AG04449 (cell line): ENCODE measurements around the gene DOCK4.
"Not testable (repeated sequence)": the region's sequence is repeated elsewhere in the genome, so short reads cannot be mapped to it uniquely, and the experiment has no call there.

Experiments
- CTCF ChIA-PET: fragments of 350-600 bp; formaldehyde crosslinking; extraction: SDS; loops from one replicate; lab custom pipeline; 2021; ENCODE audit warnings: antibody characterized with exemption; lab: Yijun Ruan, JAX
- POLR2A ChIA-PET: fragments of 400-600, 350-600 bp; formaldehyde crosslinking; extraction: SDS; loops from one replicate; lab custom pipeline; 2020; ENCODE audit warnings: antibody characterized with exemption, inconsistent platforms; lab: Yijun Ruan, JAX
- DNase-seq: peaks from one replicate; pipeline ENCODE4 v3.0.0-alpha.2; 2010; ENCODE audit warnings: low read depth, low spot score
- H3K4me3 ChIP-seq: 2 replicates; pipeline ENCODE4 v1.5.1; 2011; ENCODE audit warnings: low read depth, mild to moderate bottlenecking, control low read depth, low read length
- TF ChIP-seq, protein P1 (sequence below): IDR thresholded peaks from one replicate; pipeline ENCODE4 v1.5.1; 2011; ENCODE audit warnings: mild to moderate bottlenecking, moderate library complexity, low read length, control low read depth, inconsistent platforms; ENCODE audit not compliant: insufficient read depth; ENCODE audit errors: missing control alignments

Gene DOCK4

DNA sequence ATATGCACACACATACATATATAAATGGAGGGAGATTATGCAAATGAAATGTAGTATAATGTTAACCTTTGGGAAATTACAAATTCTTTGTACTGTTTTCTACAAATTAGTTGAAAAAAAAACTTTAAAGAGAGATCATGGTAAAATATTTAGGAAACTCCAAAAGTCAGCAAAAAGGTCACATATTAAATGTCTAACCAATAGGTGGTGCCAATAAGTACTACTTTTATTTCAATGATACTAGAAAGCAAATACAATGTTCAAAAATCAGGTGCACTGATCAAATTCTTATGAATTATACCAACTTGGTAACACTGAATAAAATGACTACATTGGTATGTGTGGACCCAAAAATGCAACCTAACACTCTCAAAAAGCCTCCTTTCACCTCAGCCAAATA lies 276.9 kb downstream of the DOCK4 start:
- POLR2A ChIA-PET: no interaction called here
- CTCF ChIA-PET: no interaction called here

DNA sequence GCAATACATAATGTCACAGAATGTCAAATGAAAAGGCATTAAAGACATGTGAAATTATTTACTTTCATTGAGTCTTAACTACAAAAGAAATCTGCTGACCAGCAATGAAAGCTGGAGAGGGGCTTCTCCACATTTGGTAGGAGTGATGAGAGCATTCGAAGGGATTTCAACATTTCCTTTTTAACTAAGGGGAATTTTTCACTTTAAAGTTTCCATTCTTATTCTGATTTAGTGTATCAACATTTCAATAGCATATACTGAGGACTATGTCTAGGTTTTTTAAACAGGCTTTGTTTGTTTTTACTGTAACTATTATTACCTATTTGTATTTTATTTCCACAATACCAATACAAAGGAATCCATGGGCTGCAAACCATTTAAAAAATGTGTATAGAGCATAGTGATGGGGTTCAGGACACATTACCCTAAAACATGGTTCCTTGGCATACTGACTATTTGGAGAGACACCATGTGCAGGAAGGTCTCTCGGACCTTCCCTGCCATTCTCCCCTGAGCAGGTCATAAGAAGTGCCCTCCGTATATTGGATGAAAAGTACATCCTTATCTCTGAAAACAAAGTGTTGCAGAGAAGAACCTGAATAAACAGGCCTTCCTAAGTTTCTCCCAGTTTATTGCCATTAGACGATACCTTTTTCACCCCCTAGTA lies 278.7 kb downstream of the DOCK4 start:
- POLR2A ChIA-PET: no interaction called here
- TF ChIP-seq, protein P1, sequence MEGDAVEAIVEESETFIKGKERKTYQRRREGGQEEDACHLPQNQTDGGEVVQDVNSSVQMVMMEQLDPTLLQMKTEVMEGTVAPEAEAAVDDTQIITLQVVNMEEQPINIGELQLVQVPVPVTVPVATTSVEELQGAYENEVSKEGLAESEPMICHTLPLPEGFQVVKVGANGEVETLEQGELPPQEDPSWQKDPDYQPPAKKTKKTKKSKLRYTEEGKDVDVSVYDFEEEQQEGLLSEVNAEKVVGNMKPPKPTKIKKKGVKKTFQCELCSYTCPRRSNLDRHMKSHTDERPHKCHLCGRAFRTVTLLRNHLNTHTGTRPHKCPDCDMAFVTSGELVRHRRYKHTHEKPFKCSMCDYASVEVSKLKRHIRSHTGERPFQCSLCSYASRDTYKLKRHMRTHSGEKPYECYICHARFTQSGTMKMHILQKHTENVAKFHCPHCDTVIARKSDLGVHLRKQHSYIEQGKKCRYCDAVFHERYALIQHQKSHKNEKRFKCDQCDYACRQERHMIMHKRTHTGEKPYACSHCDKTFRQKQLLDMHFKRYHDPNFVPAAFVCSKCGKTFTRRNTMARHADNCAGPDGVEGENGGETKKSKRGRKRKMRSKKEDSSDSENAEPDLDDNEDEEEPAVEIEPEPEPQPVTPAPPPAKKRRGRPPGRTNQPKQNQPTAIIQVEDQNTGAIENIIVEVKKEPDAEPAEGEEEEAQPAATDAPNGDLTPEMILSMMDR: no peak
- H3K4me3 ChIP-seq: no peak overlapping the region
- CTCF ChIA-PET: no interaction called here
- DNase-seq: no peak

More for the DNA sequence above, 276.9 kb downstream of the DOCK4 start:
- no peak overlapping the region for H3K4me3 ChIP-seq
- no peak for DNase-seq
- TF ChIP-seq, protein P1: no peak

DNA sequence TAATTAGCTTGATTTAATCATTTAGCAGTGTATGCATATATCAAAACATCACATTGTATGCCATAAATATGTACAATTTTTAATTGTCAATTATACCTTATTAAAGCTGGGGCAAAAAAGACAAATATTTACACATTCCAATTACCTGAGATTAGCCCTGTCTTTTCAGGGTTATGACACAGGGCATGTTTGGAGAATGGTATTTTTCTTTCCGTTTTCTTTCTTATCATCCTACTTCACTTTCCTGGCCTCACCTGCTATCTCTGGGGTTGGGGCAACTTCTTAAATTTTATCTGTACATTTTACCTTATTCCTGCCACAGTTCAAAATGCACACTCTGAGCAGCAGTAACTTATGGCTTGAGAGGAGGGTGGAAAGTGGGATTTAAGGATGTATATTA lies 285.9 kb downstream of the DOCK4 start:
- TF ChIP-seq, protein P1: no peak
- CTCF ChIA-PET: interaction anchor here (0.6 kb wide), 1 partner anchor 178 kb away, joined by 3 read pairs; no protein-coding TSS in a partner anchor
- H3K4me3 ChIP-seq: no peak overlapping the region
- no peak for DNase-seq
- POLR2A ChIA-PET: no interaction called here

DNA sequence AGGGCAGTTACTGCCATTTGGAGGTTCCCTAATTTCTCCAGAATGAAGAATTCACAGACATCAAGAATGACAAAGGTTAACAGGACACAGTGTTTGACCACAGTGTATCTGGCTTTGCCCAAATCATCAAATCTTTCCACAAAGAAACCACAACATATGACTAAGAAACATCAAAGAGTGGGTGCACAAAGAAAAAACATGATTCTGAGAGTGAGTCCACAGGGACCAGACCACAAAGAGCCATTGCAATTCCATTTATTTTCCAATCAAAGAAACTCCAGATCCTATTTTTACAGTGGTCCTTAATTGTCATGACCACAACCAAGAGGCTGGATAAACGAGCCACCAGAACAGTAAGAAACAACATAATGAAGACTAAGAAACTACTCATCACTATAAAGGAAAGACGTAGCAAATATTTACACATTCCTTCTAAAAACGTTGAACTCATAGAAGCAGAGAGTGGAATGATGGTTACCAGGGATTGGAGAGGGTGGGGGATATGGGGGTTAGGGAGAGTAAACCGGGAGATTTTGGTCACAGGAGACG lies 286.5 kb downstream of the DOCK4 start:
- TF ChIP-seq, protein P1: no peak
- no peak for DNase-seq
- POLR2A ChIA-PET: no interaction called here
- CTCF ChIA-PET: no interaction called here
- H3K4me3 ChIP-seq: no peak overlapping the region

DNA sequence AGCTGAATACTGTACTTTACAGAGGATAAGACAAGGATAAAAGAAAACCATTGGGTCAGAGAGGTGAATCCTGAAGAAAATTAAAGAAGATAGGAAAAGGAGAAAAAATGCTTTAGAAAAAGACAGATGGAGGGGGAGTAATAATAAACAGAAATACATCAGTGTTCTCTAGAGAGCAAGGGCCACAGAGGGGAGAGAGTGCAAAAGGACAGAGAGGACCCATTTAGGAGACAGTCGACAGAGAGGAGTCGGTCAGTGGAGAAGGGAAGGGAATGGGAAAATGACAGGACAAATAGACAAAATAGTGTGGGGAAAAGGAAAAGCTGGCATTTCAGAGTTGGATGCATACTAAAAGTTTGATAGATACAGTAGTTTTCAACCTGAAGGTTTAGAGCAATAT lies 287.0 kb downstream of the DOCK4 start:
- no peak for DNase-seq
- H3K4me3 ChIP-seq: no peak overlapping the region
- ChIA-PET POLR2A (no interaction called here), CTCF (no interaction called here)
- TF ChIP-seq, protein P1: no peak

DNA sequence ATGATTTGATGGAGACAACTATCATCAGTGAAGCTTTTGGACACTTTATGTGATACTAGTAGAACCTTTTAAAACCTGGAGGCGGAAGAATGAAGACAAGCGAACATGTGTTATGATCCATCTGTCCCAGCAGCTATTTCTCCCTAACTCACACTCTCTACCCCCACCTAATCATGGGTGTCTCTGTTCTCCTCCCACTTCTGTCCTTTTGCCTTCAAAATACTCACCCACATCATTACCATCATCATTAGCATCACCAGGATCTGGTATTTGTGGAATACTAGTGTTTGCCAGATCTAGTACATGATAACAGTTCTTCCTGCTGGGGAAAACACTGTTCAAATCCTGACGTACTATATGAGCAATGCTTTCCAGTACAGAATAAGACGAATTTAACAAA lies 287.7 kb downstream of the DOCK4 start:
- ChIA-PET CTCF (no interaction called here), POLR2A (no interaction called here)
- TF ChIP-seq, protein P1: no peak
- no peak overlapping the region for H3K4me3 ChIP-seq
- no peak for DNase-seq

DNA sequence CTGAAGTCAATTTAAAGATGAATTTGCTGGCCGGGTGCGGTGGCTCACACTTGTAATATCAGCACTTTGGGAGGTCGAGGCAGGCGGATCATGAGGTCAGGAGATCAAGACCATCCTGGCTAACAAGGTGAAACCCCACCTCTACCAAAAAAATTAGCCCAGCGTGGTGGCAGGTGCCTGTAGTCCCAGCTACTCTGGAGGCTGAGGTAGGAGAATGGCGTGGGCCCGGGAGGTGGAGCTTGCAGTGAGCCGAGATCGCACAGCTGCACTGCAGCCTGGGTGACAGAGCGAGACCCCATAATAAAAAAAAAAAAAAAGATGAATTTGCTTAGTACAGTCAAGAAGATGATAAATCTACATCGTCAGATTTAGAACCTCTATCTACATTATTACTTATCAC lies 288.8 kb downstream of the DOCK4 start:
- H3K4me3 ChIP-seq, DNase-seq, CTCF ChIA-PET: not testable (repeated sequence)
- POLR2A ChIA-PET: interaction anchor here (0.7 kb wide), 1 partner anchor 128 kb away, joined by 6 read pairs; no protein-coding TSS in a partner anchor
